AG04450 (cell line): ENCODE data around the gene PSMC1. TPM values are rescaled to one million over a fixed set of nuclear protein-coding genes. Genes with fewer than 3 reads are reported as not detected.

Experiments
- CTCF ChIA-PET: fragments of 300-600, 350-600 bp; formaldehyde crosslinking; extraction: SDS; loops from one replicate; lab custom pipeline; 2022; ENCODE audit warnings: antibody characterized with exemption, inconsistent platforms; lab: Charles Lee
- POLR2A ChIA-PET: fragments of 350-600 bp; formaldehyde crosslinking; extraction: SDS; loops from one replicate; lab custom pipeline; 2021; ENCODE audit warnings: antibody characterized with exemption, inconsistent platforms; lab: Yijun Ruan, JAX
- DNase-seq: peaks from one replicate; pipeline ENCODE4 v3.0.0-alpha.2; 2011; ENCODE audit warnings: low read depth, low spot score
- H3K27ac ChIP-seq: one replicate; pipeline ENCODE4 v1.5.1; 2012; ENCODE audit warnings: low read depth, low read length, control low read depth
- H3K27me3 ChIP-seq: one replicate; pipeline ENCODE4 v1.6.0; 2012; ENCODE audit warnings: low read length; ENCODE audit not compliant: control insufficient read depth, insufficient read depth
- H3K4me3 ChIP-seq: 2 replicates; pipeline ENCODE4 v1.5.1; 2011; ENCODE audit warnings: mild to moderate bottlenecking, low read depth, low read length, control low read depth
- H3K9me3 ChIP-seq: 2 replicates; pipeline ENCODE4 v1.5.1; 2012; ENCODE audit warnings: low read length; ENCODE audit not compliant: control insufficient read depth, insufficient read depth
- polyA plus RNA-seq: library from polyadenylated mRNA; depleted of rRNA; stranded (reverse); fragments of >200 nt; gene quantifications from 2 replicates; pipeline ENCODE4 v1.2.3, GENCODE V29; 2011
- TF ChIP-seq, protein P1 (sequence below): IDR thresholded peaks from 2 replicates; pipeline ENCODE4 v1.5.1; 2011; ENCODE audit warnings: low read depth, low read length, control low read depth, inconsistent platforms

The PSMC1 gene
- polyA plus RNA-seq, 1 experiment = 228 TPM

DNA sequence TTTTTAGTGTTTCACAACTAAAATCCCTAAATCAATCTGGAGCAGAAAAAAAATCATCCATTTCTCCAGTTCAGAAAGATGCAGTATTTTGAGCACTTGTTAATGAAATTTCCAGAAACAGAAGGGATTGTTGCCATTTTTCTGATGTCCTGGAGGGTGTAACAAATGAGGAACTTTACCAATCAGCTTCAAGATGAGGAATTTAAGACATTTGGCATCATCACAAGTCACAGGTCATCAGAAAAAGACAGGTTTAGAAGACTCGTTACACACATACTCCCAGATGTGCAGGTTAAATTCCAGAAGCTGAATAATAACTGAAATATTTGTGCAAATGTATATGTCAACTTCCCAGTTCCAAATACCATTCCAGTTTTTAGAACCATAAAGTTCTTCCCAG, 482 bp upstream of the PSMC1 start:
- POLR2A ChIA-PET = interaction anchor here (0.6 to 1.4 kb wide), 6 partner anchors 12 to 540 kb away, joined by 3 to 7 read pairs (median 4); partner anchors contain the start of gene TDP1
- TF ChIP-seq, protein P1, sequence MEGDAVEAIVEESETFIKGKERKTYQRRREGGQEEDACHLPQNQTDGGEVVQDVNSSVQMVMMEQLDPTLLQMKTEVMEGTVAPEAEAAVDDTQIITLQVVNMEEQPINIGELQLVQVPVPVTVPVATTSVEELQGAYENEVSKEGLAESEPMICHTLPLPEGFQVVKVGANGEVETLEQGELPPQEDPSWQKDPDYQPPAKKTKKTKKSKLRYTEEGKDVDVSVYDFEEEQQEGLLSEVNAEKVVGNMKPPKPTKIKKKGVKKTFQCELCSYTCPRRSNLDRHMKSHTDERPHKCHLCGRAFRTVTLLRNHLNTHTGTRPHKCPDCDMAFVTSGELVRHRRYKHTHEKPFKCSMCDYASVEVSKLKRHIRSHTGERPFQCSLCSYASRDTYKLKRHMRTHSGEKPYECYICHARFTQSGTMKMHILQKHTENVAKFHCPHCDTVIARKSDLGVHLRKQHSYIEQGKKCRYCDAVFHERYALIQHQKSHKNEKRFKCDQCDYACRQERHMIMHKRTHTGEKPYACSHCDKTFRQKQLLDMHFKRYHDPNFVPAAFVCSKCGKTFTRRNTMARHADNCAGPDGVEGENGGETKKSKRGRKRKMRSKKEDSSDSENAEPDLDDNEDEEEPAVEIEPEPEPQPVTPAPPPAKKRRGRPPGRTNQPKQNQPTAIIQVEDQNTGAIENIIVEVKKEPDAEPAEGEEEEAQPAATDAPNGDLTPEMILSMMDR = no peak
- H3K27me3 ChIP-seq = peaks cover 2% of the 10 kb centered on the region
- DNase-seq = no peak
- no peak overlapping the region for H3K27ac ChIP-seq
- H3K4me3 ChIP-seq = peak overlapping the region; percentile 92
- CTCF ChIA-PET = interaction anchor here (0.9 to 1.6 kb wide), 2 partner anchors 20 to 645 kb away, joined by 3 read pairs; no protein-coding TSS in a partner anchor
- H3K9me3 ChIP-seq = peaks cover 4% of the 10 kb centered on the region; the same call in 1 of the 2 replicates

DNA sequence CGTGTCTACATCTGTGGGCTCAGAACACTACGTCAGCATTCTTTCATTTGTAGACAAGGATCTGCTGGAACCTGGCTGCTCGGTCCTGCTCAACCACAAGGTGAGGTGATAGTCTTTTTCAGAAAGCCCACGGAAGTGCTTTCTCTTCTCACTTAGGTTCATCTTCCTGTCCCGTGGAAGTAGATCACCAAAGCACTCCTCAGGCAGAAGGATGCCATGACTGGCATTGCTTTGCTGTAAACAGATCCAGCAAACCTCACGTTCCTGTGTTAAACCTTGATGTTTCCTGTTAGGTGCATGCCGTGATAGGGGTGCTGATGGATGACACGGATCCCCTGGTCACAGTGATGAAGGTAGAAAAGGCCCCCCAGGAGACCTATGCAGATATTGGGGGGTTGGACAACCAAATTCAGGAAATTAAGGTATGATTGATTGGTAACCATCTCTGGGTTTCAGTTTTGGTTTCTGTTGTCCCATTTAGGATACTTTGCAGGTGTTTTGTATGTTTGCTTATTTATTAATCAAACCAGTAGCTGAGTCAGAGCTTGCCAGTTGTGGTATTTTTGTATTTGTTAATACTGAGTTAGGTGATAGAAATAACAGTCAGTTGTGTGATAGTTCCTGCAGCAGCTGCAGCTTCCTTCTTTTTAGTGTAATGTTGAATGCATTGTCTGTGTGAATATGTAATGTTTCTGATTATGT, 7.5 kb downstream of the PSMC1 start:
- no peak overlapping the region for H3K27ac ChIP-seq
- POLR2A ChIA-PET = no interaction called here
- no peak for DNase-seq
- TF ChIP-seq, protein P1 = no peak
- no peak overlapping the region for H3K4me3 ChIP-seq
- CTCF ChIA-PET = no interaction called here
- no peaks in the 10 kb centered on the region for H3K9me3 ChIP-seq
- no peaks in the 10 kb centered on the region for H3K27me3 ChIP-seq

DNA sequence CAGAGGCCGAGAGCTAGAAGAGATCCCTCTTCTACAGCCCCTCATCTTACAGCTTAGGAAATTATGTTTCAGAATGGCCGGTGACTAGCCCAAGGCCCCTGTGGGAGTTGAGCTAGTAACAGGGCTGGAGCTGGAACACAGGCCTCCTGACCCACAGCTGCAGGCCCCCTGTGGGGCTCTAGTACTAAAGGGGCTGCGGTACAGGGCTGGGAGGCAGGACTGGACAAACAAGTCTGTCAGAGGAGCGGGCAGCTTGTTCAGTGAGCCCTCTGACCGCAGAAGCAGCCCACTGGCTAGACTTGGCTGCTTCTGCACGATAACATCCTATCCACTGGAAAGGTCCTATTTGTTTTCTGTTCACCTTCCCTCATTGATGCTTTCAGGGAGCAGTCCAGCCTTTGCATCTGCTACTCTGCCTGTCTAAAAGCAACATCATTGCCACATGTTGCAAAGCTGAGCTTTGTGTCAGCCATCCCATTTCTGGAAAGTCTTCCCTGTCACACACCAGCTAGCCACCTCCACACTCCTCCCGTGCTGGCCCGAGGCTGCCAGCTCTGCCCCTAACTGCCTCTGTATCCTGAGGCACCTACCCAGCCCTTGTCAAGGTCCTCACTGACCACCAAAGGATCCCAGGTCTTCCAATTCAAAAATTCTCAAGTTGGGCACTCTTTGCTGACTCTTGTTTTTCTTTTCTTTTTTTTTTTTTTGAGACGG, 10.2 kb downstream of the PSMC1 start:
- H3K27me3 ChIP-seq = no peaks in the 10 kb centered on the region
- no peak overlapping the region for H3K27ac ChIP-seq
- TF ChIP-seq, protein P1 = no peak
- no peak overlapping the region for H3K4me3 ChIP-seq
- ChIA-PET POLR2A (interaction anchor here (0.7 kb wide), 2 partner anchors 103 to 921 kb away, joined by 3 to 4 read pairs; no protein-coding TSS in a partner anchor), CTCF (interaction anchor here (1.2 to 1.8 kb wide), 2 partner anchors 293 to 492 kb away, joined by 4 to 7 read pairs; no protein-coding TSS in a partner anchor)
- no peak for DNase-seq
- no peaks in the 10 kb centered on the region for H3K9me3 ChIP-seq

DNA sequence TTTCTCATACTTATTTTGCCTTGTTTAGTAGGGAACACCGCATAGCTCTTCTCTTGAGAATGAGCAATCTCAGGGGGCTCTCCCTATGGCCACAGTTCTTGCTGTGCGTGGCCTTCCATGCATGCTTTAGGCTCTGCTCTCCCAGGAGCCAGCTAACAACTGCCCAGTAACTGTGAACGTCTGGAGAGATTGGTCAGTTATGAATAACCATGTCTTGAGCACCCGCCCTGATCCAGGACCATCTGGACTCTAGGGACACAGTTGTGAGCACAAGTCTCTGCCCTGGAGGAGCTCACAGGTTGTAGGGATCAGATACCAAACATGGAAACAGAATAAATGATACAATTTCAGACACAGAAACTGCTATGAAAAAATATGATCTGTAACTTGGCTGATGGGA, 12.1 kb downstream of the PSMC1 start:
- ChIA-PET CTCF (interaction anchor here (1.1 kb wide), 1 partner anchor 21 kb away, joined by 3 read pairs; no protein-coding TSS in a partner anchor), POLR2A (interaction anchor here (1.7 kb wide), 1 partner anchor 12 kb away, joined by 4 read pairs; the partner anchor contains the start of gene PSMC1)
- Histone ChIP-seq H3K27me3 (no peaks in the 10 kb centered on the region), H3K27ac (no peak overlapping the region), H3K9me3 (no peaks in the 10 kb centered on the region), H3K4me3 (no peak overlapping the region)
- TF ChIP-seq, protein P1 = no peak
- DNase-seq = no peak

DNA sequence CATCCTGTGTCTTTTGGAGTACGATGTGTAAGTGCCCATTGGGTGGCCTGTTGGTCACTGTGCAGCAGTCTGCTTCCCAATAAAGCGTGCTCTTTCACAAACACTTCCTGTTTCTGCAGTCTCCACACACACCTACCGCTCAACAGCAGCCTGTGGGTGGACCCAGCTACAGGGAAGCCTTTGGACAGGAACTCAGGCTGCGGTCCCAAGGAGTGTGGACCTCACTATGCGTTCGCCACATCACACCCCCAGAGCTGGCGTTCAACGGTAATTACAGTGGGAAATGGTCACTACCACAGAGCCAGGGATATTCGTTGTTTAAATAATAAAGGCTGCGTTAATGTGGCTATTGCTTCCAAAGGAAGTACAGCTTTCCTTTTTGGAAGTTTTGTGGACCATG, 16.2 kb downstream of the PSMC1 start:
- ChIA-PET CTCF (interaction anchor here (1.0 kb wide), 1 partner anchor 14 kb away, joined by 3 read pairs; no protein-coding TSS in a partner anchor), POLR2A (no interaction called here)
- Histone ChIP-seq H3K27ac (no peak overlapping the region), H3K9me3 (no peaks in the 10 kb centered on the region), H3K27me3 (no peaks in the 10 kb centered on the region), H3K4me3 (no peak overlapping the region)
- TF ChIP-seq, protein P1 = no peak
- no peak for DNase-seq
